Measurements from ENCODE around the gene LAMA3.

- TF ChIP-seq CTCF (tag by site-specific recombination; IDR thresholded peaks at IDR 0.05) (no peak), KLF1 (tag by site-specific recombination; IDR thresholded peaks at IDR 0.05) (no peak), ZNF514 (tag by site-specific recombination; IDR thresholded peaks at IDR 0.05) (no peak), TRIM28 (IDR thresholded peaks at IDR 0.05; ENCODE audit: borderline replicate concordance, low read length) (no peak), MZF1 (tag by site-specific recombination; IDR thresholded peaks at IDR 0.05; ENCODE audit: borderline replicate concordance) (no peak)
Measured at GRCh38 chr18:23849141-23849540, 159.9 kb downstream of the LAMA3 start.
